ENCODE results near the gene HBG1. TPM values are rescaled to one million over a fixed set of nuclear protein-coding genes. Genes with fewer than 3 reads are reported as not detected.

HBG1 gene
- total RNA-seq, 1 donor from 2014 or later = not detected

- Histone ChIP-seq H3K4me3 (no peak overlapping the region), H3K9me3 (no peaks in the 10 kb centered on the region), H3K27ac (no peak overlapping the region), H3K36me3 (no peaks in the 10 kb centered on the region), H3K27me3 (no peaks in the 10 kb centered on the region), H3K4me1 (no peaks in the 10 kb centered on the region)
- TF ChIP-seq CTCF (IDR thresholded peaks at IDR 0.05) = no peak
- DNase-seq (ENCODE audit: low spot score in 2 of 2) = no peak
- intact Hi-C loops (cut with DNase I) = no loop called here
These were observed 36.7 kb upstream of the HBG1 start for GRCh38 chr11:5286351-5286750.

- H3K36me3 ChIP-seq = no peaks in the 10 kb centered on the region
- TF ChIP-seq CTCF (IDR thresholded peaks at IDR 0.05) = no peak
- H3K4me3 ChIP-seq = no peak overlapping the region
- no peaks in the 10 kb centered on the region for H3K9me3 ChIP-seq
- H3K4me1 ChIP-seq = no peaks in the 10 kb centered on the region
- no peaks in the 10 kb centered on the region for H3K27me3 ChIP-seq
- intact Hi-C loops (cut with DNase I) = no loop called here
- no peak overlapping the region for H3K27ac ChIP-seq
- DNase-seq (ENCODE audit: low spot score in 2 of 2) = no peak
These were observed 36.2 kb upstream of the HBG1 start for GRCh38 chr11:5285703-5286340.

GRCh38 chr11:5284637-5285036, 35.0 kb upstream of the HBG1 start:
- Histone ChIP-seq H3K27ac (no peak overlapping the region), H3K36me3 (no peaks in the 10 kb centered on the region), H3K4me3 (no peak overlapping the region), H3K9me3 (no peaks in the 10 kb centered on the region), H3K27me3 (no peaks in the 10 kb centered on the region), H3K4me1 (no peaks in the 10 kb centered on the region)
- TF ChIP-seq CTCF (IDR thresholded peaks at IDR 0.05) = no peak
- no peak for DNase-seq (ENCODE audit: low spot score in 2 of 2)
- intact Hi-C loops (cut with DNase I) = no loop called here

GRCh38 chr11:5283882-5284281, 34.2 kb upstream of the HBG1 start:
- no peak for DNase-seq (ENCODE audit: low spot score in 2 of 2)
- Histone ChIP-seq H3K27me3 (no peaks in the 10 kb centered on the region), H3K4me3 (no peak overlapping the region), H3K36me3 (no peaks in the 10 kb centered on the region), H3K9me3 (no peaks in the 10 kb centered on the region), H3K4me1 (no peaks in the 10 kb centered on the region), H3K27ac (no peak overlapping the region)
- TF ChIP-seq CTCF (IDR thresholded peaks at IDR 0.05) = no peak
- intact Hi-C loops (cut with DNase I) = no loop called here

- no peaks in the 10 kb centered on the region for H3K36me3 ChIP-seq
- H3K4me3 ChIP-seq = no peak overlapping the region
- H3K27ac ChIP-seq = no peak overlapping the region
- intact Hi-C loops (cut with DNase I) = no loop called here
- H3K4me1 ChIP-seq = no peaks in the 10 kb centered on the region
- DNase-seq (ENCODE audit: low spot score in 2 of 2) = no peak
- no peak for TF ChIP-seq CTCF (IDR thresholded peaks at IDR 0.05)
- H3K27me3 ChIP-seq = no peaks in the 10 kb centered on the region
- H3K9me3 ChIP-seq = no peaks in the 10 kb centered on the region
These were observed 33.4 kb upstream of the HBG1 start for GRCh38 chr11:5283086-5283485.

GRCh38 chr11:5282628-5283027, 33.0 kb upstream of the HBG1 start:
- Histone ChIP-seq H3K36me3 (no peaks in the 10 kb centered on the region), H3K4me3 (no peak overlapping the region), H3K27me3 (no peaks in the 10 kb centered on the region), H3K27ac (no peak overlapping the region), H3K4me1 (no peaks in the 10 kb centered on the region), H3K9me3 (no peaks in the 10 kb centered on the region)
- no peak for TF ChIP-seq CTCF (IDR thresholded peaks at IDR 0.05)
- intact Hi-C loops (cut with DNase I) = no loop called here
- DNase-seq (ENCODE audit: low spot score in 2 of 2) = no peak
